KG1 (cell line): ENCODE data around the gene MEI4.
"Not testable (repeated sequence)": the region's sequence is repeated elsewhere in the genome, so short reads cannot be mapped to it uniquely, and the experiment has no call there.

Source experiments
- DNase-seq: peaks from one replicate; lab custom pipeline; 2025; lab: John Stamatoyannopoulos, UW

MEI4 gene

DNA sequence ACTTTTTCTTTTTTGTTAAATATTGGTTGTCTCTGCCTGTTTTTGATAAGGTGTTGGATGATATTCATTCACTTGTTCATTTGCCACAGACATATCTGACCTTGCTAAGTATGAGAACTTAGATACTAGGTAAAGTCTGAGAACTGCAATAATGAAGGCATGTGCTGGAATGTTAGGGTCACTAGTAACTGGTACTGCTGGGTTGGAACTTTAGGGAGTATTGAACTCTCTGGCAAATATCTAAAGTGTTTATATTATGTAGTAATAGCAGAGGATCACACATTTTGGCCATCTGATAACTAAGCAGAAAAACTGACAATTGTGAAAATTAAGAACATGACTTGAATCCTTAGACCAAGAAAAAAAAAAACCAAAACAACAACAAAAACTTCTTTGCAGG is 162.7 kb downstream of the MEI4 start:
- DNase-seq, result no peak

DNA sequence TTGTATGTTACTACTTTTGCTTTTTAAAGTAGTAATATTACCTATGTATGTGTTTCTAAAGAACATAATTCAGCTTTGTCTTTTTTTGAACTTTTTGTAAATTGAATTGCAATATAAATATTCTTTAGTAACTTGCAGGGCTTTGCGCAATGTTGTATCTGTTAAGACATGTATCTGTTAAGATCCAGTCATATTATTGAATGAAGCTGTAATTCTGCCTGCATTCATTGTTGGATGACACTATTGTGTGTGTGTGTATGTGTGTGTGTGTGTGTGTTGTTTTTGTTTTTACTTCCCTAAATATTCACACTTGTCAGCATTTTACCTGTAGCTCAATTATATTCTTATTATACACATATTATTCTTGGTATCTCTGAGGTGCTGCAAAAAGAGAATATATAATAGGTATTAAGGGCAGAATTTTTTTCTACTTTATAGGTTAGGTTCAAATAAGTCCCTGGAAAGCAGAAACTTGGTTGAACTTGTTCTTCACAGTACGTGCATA is 164.0 kb downstream of the MEI4 start:
- no peak for DNase-seq

DNA sequence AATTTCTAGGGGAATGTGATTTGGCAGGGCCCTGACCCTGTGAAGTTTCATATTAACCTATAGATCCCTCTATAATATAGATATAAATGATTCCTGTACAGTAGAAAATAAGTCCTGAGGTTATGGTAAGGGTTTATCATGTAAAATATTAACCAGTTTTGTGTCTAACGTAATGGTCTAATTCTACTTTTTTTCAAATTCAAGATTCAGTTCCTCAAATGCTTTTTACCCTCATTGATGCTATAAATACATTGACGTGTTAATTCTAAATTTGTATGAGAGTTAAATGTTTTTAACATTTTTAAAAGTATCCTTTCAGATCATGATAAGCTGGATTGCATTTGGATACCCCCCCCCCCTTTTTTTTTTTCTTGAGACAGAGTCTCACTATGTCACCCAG is 169.4 kb downstream of the MEI4 start:
- no peak for DNase-seq

DNA sequence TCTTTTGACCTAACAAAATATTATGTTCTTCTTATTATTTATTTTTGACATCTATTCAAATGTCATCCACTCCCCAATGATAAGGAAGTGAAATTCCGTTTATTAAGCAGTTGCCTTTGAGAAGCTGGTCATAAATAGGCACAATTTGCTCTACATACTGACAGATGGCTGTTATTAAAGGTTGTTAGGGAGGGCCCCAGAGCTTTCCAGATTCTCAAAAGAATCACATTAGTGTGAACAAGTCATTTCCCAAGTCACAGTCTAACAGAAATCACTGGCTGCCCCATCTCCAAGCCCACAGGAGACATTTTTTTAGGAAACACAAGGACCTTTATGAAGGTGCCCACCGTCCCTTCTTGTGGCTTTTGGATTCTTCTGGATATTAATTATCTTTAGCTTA is 172.4 kb downstream of the MEI4 start:
- no peak for DNase-seq

DNA sequence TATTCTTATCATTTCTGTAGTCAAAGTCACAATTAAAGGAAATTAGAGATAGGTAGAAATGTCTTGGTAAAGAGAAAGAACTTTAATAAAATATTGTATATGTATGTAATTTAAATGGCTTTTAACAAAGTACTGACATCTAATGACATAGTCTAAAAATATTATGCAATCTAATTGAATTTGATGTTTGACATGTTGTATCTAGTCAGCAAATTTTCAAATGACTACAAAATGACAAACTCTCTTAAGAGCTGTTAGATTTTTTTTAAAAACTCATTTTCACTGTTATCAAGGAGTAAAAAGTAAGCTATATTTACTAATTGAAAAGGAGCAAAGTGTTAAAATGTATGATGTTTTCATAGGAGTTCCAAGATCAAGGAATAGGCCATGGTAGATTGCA is 176.9 kb downstream of the MEI4 start:
- DNase-seq, result no peak

- not testable (repeated sequence) for DNase-seq
Measured at GRCh38 chr6:77833749-77834148, 180.9 kb downstream of the MEI4 start.

DNA sequence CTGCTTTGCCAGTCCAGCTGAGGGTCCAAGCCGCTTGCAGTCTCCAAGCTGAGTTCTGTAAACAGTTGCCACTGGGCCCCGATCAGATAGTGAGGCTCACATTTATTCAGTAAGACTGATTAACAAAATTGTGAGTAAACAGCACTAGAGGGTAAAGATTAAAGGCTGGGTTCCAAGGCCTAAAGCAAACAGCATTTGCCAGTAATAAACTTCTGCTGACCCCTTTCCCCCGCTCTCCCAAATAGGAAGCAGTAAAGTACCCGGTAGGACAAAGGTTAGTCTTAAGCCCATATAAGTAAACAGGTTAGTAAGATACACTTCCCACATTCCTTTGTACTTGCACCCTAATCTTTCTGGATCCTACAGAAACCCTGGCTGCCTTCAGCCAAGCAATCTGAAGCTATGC is 181.8 kb downstream of the MEI4 start:
- no peak for DNase-seq

GRCh38 chr6:77837034-77837784 is 184.4 kb downstream of the MEI4 start:
- no peak for DNase-seq

- no peak for DNase-seq
Measured at GRCh38 chr6:77839292-77839691, 186.5 kb downstream of the MEI4 start.

- no peak for DNase-seq
Measured at GRCh38 chr6:77844822-77845221, 192.0 kb downstream of the MEI4 start.

GRCh38 chr6:77853401-77853800 is 200.6 kb downstream of the MEI4 start:
- DNase-seq, result no peak

GRCh38 chr6:77856391-77856790 is 203.6 kb downstream of the MEI4 start:
- no peak for DNase-seq

- no peak for DNase-seq
Measured at GRCh38 chr6:77857421-77857820, 204.6 kb downstream of the MEI4 start.

DNA sequence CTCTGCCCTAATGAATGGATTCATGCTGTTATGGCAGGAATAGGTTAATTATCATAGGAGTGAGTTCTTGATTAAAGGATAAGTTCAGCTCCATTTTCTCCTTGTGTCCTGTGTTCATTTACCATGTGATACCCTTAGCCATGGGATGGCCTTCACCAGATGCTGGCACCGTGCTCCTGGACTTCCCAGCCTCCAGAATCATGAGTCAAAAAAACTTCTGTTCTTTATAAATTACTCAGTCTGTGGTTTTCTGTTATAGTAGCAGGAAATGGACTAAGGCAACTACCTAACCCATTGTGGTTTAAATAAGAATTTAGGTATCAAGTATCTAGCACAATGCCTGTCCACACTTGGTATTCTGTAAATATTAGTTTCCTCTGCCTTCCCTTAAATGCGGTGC is 223.5 kb downstream of the MEI4 start:
- no peak for DNase-seq

- no peak for DNase-seq
Measured at GRCh38 chr6:77879527-77879926, 226.7 kb downstream of the MEI4 start.

DNA sequence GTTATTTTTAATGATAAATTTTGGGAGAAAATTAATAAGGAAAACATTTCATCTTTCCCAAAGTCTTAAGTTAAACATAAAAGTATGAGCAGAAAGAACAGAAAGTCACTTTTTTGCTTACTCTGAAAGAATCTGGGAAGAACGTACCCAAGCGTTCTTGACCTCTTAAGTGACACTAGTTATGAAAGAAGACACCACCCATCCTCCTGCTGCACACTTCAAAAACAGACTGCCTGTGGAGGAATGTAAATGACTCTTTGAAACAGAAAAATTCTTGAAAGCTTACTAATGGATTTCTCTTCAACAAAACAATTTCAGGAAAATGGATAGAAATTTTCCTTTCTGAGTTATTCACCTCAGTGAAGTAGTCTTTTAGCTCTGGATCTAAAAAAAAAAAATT is 227.7 kb downstream of the MEI4 start:
- DNase-seq, result no peak

DNA sequence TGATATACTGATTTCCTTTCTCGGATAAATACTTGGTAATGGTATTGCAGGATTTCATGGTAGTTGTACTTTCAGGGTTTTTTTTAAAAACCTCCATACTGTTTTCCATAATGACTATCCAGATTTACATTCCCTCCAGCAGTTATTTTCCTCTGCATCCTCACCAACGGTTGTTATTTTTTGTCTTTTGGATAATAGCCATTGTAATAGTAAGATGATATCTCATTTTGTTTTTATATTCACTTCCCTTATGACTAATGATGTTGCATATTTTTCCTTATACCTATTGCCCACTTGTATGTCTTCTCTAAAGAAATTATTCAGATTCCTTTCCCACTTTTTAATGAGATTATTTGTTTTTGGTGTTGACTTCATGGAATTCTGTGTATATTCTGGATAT is 231.0 kb downstream of the MEI4 start:
- DNase-seq, result no peak

- no peak for DNase-seq
Measured at GRCh38 chr6:77893391-77893790, 240.6 kb downstream of the MEI4 start.

- DNase-seq, result no peak
Measured at GRCh38 chr6:77906070-77906469, 253.2 kb downstream of the MEI4 start.

DNA sequence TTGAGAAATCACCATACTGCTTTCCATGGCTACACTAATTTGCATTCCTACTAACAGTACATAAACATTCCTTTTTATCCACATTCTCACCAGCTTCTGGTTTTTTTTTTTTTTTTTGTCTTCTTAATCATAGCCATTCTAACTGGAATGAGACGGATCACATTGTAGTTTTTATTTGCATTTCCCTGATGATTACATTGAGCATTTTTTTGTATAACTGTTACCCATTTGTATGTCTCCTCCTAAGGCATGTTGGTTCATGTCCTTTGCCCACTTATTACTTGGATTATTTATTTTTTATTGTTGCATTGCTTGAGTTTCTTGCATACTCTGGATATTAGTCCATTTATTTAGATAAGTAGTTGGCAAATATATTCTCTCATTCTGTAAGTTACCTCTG is 258.0 kb downstream of the MEI4 start:
- DNase-seq, result no peak

- peak; percentile 1 for DNase-seq
Measured at GRCh38 chr6:77926198-77926751, 273.4 kb downstream of the MEI4 start.

DNA sequence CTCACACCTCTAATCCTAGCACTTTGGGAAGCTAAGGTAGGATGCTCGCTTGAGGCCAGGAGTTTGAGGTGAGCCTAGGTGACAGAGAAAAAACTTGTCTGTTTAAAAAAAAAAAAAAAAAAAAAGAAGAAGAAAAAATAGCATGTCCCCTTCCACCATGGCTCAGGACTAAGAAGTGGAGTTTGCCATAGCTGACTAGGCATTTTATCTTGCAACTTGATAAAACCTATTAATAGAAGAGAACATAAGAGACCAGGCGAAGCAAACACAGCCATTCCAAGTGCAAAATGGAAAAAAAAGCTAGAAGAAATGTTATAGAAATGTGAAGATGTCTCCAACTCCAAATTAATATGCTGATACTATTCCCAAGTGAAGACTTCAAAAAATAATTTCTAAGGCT is 277.5 kb downstream of the MEI4 start:
- DNase-seq, result no peak

- no peak for DNase-seq
Measured at GRCh38 chr6:77930952-77931351, 278.1 kb downstream of the MEI4 start.

DNA sequence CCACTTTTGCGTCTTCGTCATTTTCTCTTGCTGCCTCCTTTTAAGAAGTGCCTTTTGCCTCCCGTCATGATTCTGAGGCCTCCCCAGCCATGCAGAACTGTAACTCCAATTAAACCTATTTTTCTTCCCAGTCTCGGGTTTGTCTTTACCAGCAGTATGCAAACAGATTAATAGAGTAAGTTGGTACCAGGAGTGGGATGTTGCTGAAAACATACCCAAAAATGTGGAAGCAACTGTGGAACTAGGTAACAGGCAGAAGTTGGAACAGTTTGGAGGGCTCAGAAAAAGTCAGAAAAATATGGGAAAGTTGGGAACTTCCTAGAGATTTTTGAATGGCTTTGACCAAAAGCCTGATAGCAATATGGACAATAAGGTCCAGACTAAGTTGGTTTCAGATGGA is 309.2 kb downstream of the MEI4 start:
- no peak for DNase-seq
